LNCaP clone FGC (cell line): ENCODE measurements around the gene BORA.

Source experiments
- DNase-seq: peaks from one replicate; pipeline ENCODE4 v3.0.0-alpha.2; 2011; ENCODE audit warnings: low read depth
- H3K4me3 ChIP-seq: 2 replicates; pipeline ENCODE4 v1.5.1; 2011; ENCODE audit warnings: mild to moderate bottlenecking, low read depth, low read length, control low read depth
- TF ChIP-seq, protein P1 (sequence below): IDR thresholded peaks from 2 replicates; pipeline ENCODE4 v1.5.1; 2012; ENCODE audit warnings: mild to moderate bottlenecking; ENCODE audit not compliant: control insufficient read depth, insufficient read depth; ENCODE audit errors: extremely low read depth

The BORA gene

GRCh38 chr13:72726726-72727416 lies 852 bp upstream of the BORA start:
- H3K4me3 ChIP-seq: peak overlapping the region; percentile 76
- DNase-seq: no peak
- TF ChIP-seq, protein P1, sequence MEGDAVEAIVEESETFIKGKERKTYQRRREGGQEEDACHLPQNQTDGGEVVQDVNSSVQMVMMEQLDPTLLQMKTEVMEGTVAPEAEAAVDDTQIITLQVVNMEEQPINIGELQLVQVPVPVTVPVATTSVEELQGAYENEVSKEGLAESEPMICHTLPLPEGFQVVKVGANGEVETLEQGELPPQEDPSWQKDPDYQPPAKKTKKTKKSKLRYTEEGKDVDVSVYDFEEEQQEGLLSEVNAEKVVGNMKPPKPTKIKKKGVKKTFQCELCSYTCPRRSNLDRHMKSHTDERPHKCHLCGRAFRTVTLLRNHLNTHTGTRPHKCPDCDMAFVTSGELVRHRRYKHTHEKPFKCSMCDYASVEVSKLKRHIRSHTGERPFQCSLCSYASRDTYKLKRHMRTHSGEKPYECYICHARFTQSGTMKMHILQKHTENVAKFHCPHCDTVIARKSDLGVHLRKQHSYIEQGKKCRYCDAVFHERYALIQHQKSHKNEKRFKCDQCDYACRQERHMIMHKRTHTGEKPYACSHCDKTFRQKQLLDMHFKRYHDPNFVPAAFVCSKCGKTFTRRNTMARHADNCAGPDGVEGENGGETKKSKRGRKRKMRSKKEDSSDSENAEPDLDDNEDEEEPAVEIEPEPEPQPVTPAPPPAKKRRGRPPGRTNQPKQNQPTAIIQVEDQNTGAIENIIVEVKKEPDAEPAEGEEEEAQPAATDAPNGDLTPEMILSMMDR: no peak

- DNase-seq: no peak
- TF ChIP-seq, protein P1: no peak
- H3K4me3 ChIP-seq: peak overlapping the region; percentile 76
These were observed 525 bp downstream of the BORA start for GRCh38 chr13:72728290-72728605.

DNA sequence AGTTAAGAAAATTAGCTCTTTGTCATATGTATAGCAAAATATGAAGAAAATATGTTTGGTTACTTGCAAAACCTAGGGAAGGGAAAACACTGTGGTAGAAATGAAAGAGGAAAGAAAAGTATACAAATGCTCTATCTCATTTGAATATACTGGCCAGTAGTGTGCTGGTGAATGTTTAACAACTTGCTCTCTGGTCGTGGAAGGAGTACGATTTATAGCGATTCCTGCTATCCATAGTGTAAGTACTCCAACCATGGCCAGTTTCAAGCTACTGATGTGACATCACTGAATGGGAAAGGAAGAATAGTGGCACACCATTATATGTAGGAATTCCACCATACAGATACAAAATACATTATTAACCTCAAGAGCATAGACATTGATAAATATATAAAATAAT lies 9.3 kb downstream of the BORA start:
- no peak overlapping the region for H3K4me3 ChIP-seq
- no peak for DNase-seq
- TF ChIP-seq, protein P1: no peak

DNA sequence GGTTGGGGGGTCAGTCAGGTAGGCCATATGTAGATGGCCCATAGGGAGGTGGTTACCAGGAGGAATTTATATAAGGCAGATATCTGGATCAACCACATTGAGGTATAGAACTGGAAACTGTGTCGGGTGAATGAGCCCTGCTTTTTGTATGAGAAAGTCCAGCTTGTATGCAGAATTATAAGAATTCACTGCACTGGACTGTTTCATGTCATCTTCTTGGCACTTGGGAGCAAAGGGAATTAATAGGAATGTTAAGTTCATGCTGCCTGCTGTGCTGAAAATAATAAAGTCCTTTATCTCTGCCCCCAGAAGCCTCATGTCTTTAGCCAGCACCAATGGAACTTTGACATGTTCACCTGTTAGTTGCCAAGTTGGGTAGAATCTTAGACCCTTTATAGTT lies 12.3 kb downstream of the BORA start:
- TF ChIP-seq, protein P1: no peak
- DNase-seq: no peak
- no peak overlapping the region for H3K4me3 ChIP-seq

GRCh38 chr13:72745260-72745659 lies 17.5 kb downstream of the BORA start:
- DNase-seq: no peak
- TF ChIP-seq, protein P1: no peak
- H3K4me3 ChIP-seq: no peak overlapping the region

GRCh38 chr13:72751220-72751619 lies 23.5 kb downstream of the BORA start:
- TF ChIP-seq, protein P1: no peak
- no peak for DNase-seq
- H3K4me3 ChIP-seq: no peak overlapping the region

DNA sequence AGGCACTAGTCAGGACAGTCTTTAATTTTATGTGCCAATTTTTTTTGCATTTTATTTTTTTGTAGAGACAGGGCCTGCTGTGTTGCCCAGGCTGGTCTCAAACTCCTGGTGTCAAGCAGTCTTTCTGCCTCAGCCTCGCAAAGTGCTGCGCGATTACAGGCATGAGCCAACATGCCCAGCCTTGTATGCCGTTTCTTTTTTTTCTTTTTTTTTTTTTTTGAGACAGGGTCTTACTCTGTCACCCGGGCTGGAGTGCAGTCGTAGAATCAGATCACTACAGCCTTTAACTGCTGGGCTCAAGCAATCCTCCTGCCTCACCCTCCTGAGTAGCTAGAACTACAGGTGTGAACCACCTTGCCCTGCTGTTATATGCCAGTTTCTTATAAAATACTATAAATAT lies 26.4 kb downstream of the BORA start:
- no peak overlapping the region for H3K4me3 ChIP-seq
- TF ChIP-seq, protein P1: no peak
- no peak for DNase-seq
